PFSK-1 (cell line): ENCODE measurements around the gene UBE2M.

Source experiments
- POLR2AphosphoS5 ChIP-seq: IDR thresholded peaks from 2 replicates; pipeline ENCODE4 v1.6.1; 2012; ENCODE audit warnings: low read depth, mild to moderate bottlenecking, control low read depth, low read length, moderate library complexity
- REST ChIP-seq, 2 experiments: IDR thresholded peaks; 2 replicates each; pipeline versions ENCODE4 v1.6.1 to v1.8.0; 2011 to 2012; ENCODE audit warnings: low read depth in 2 of 2, low read length in 2 of 2, control low read depth in 1 of 2, inconsistent platforms in 1 of 2, mild to moderate bottlenecking in 1 of 2, moderate library complexity in 1 of 2; ENCODE audit not compliant: insufficient read depth in 1 of 2
- SIN3A ChIP-seq: IDR thresholded peaks from 2 replicates; pipeline ENCODE4 v1.6.1; 2012; ENCODE audit warnings: mild to moderate bottlenecking, low read length, moderate library complexity, borderline replicate concordance; ENCODE audit not compliant: insufficient read depth
- TAF1 ChIP-seq: IDR thresholded peaks from 2 replicates; pipeline ENCODE4 v1.6.1; 2012; ENCODE audit warnings: low read length, control low read depth, borderline replicate concordance; ENCODE audit not compliant: insufficient read depth

- TF ChIP-seq POLR2AphosphoS5 (no peak), TAF1 (no peak), REST (IDR thresholded peaks at IDR 0.05; ENCODE audit: insufficient read depth in 1 of 2, low read depth in 2 of 2, low read length in 2 of 2) (no peak), SIN3A (no peak)
Observed at GRCh38 chr19:58516246-58516836, 42.1 kb downstream of the UBE2M start.
